HG03025 (cell line): ENCODE data around the gene YIPF6.
A peak's percentile ranks its signal among the peaks of the same experiment; 100 is the strongest.
"Not testable (repeated sequence)": the region's sequence is repeated elsewhere in the genome, so short reads cannot be mapped to it uniquely, and the experiment has no call there.

Experiments
- ATAC-seq: cut with Tn5 transposase; IDR thresholded peaks from one replicate; pipeline ENCODE4 v1.9.1; 2021; ENCODE audit warnings: mild to moderate bottlenecking, moderate library complexity; ENCODE audit not compliant: unreplicated experiment, low FRiP score

Gene YIPF6

GRCh38 chrX:68498508-68499379 lies at the start of gene YIPF6:
Gene YIPF6, plus strand, starts transcription at chrX:68499051. Its CDS starts 16 bp downstream, at chrX:68499067.
- ATAC-seq: peak; percentile 97

- no peak for ATAC-seq
These were observed 47.1 kb upstream of the YIPF6 start for GRCh38 chrX:68451720-68452119.

GRCh38 chrX:68454476-68455150 lies 44.2 kb upstream of the YIPF6 start:
- ATAC-seq: no peak

GRCh38 chrX:68455151-68455510 lies 43.7 kb upstream of the YIPF6 start:
- no peak for ATAC-seq

GRCh38 chrX:68461093-68461492 lies 37.8 kb upstream of the YIPF6 start:
- ATAC-seq: no peak

- ATAC-seq: no peak
These were observed 37.3 kb upstream of the YIPF6 start for GRCh38 chrX:68461576-68461975.

GRCh38 chrX:68462197-68462596 lies 36.7 kb upstream of the YIPF6 start:
- no peak for ATAC-seq

GRCh38 chrX:68462653-68463052 lies 36.2 kb upstream of the YIPF6 start:
- no peak for ATAC-seq

GRCh38 chrX:68463880-68464279 lies 35.0 kb upstream of the YIPF6 start:
- ATAC-seq: no peak

- no peak for ATAC-seq
These were observed 34.1 kb upstream of the YIPF6 start for GRCh38 chrX:68464796-68465195.

- no peak for ATAC-seq
These were observed 17.9 kb upstream of the YIPF6 start for GRCh38 chrX:68480969-68481368.

GRCh38 chrX:68486198-68486597 lies 12.7 kb upstream of the YIPF6 start:
- ATAC-seq: not testable (repeated sequence)

GRCh38 chrX:68487254-68487653 lies 11.6 kb upstream of the YIPF6 start:
- no peak for ATAC-seq

GRCh38 chrX:68487924-68488323 lies 10.9 kb upstream of the YIPF6 start:
- ATAC-seq: no peak

GRCh38 chrX:68488657-68489056 lies 10.2 kb upstream of the YIPF6 start:
- no peak for ATAC-seq

- no peak for ATAC-seq
These were observed 8.2 kb upstream of the YIPF6 start for GRCh38 chrX:68490644-68491043.

GRCh38 chrX:68492583-68492982 lies 6.3 kb upstream of the YIPF6 start:
- no peak for ATAC-seq

- ATAC-seq: not testable (repeated sequence)
These were observed 5.1 kb upstream of the YIPF6 start for GRCh38 chrX:68493776-68494175.

GRCh38 chrX:68498044-68498507 lies 775 bp upstream of the YIPF6 start:
- ATAC-seq: no peak

- ATAC-seq: no peak
These were observed 973 bp downstream of the YIPF6 start for GRCh38 chrX:68499543-68500504.
